Suprapubic skin (tissue), 4 donors: Measurements from ENCODE around the gene SPTB. TPM values are rescaled to one million over a fixed set of nuclear protein-coding genes. Genes with fewer than 3 reads are reported as not detected.

ENCODE experiments used
- DNase-seq, 2 donors: peaks; one replicate each; pipeline ENCODE4 v3.0.0-alpha.2; 2019; ENCODE audit warnings: low spot score in 2 of 2
- H3K27ac ChIP-seq: fragments of 200-600 bp; sonication (generic); one replicate; pipeline ENCODE4 v1.5.1; 2019
- H3K27me3 ChIP-seq: fragments of 200-600 bp; sonication (generic); one replicate; pipeline ENCODE4 v1.5.1; 2019
- H3K36me3 ChIP-seq: fragments of 200-600 bp; sonication (generic); one replicate; pipeline ENCODE4 v1.5.1; 2019
- H3K4me1 ChIP-seq: fragments of 200-600 bp; sonication (generic); one replicate; pipeline ENCODE4 v1.5.1; 2019
- H3K4me3 ChIP-seq: fragments of 200-600 bp; sonication (generic); one replicate; pipeline ENCODE4 v1.5.1; 2019; ENCODE audit warnings: mild to moderate bottlenecking
- H3K9me3 ChIP-seq: fragments of 200-600 bp; sonication (generic); one replicate; pipeline ENCODE4 v1.5.1; 2019
- POLR2A ChIP-seq, 2 donors: fragments of 450-650 bp; IDR thresholded peaks; one replicate each; pipeline ENCODE4 v1.6.1; 2017; ENCODE audit warnings: antibody characterized with exemption in 2 of 2, mild to moderate bottlenecking in 2 of 2, moderate library complexity in 2 of 2
- WGBS: methylation state at CpG from one replicate; pipeline ENCODE4 v1.1.5; 2018; 5-methylcytosine and 5-hydroxymethylcytosine counted together
- total RNA-seq, 4 donors: library from RNA; depleted of rRNA; stranded (reverse); fragments of >200 nt; gene quantifications; one replicate each; pipeline ENCODE4 v1.1.0, GENCODE V29; 2016

Gene SPTB
- total RNA-seq, 4 donors from 2014 or later = 0.44 to 2.4 (median 0.54) TPM

DNA sequence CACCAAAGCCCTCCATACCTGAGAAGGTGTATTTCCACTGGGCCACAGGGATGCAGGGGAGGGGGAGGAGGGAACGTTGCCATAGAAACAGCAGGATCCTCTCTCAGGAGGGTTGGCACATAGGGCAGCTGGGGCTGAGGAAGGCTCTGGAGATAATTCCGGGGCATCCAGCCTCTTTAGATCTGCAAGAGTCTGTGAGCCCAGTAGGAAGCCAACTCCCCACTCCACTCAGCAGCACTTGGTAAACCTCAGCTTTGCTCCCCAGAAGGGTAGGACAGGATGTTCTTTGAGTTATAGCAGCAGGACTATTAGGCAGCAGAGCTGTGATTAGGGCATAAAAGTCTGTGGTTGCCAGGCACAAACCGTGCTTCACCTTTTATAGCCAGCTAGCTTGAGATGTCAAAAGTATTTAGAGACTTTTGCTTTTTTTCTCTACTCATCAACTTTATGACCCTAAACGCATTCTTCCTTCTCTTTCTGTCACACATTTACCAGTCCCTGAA, 183.3 kb downstream of the SPTB start:
- DNase-seq = peak in 1 of 2 donors; percentile 8
- Histone ChIP-seq H3K4me1 (peaks cover 22% of the 10 kb centered on the region), H3K36me3 (no peaks in the 10 kb centered on the region), H3K27me3 (no peaks in the 10 kb centered on the region), H3K27ac (no peak overlapping the region), H3K9me3 (no peaks in the 10 kb centered on the region), H3K4me3 (no peak overlapping the region)
- no peak for TF ChIP-seq POLR2A (IDR thresholded peaks at IDR 0.05)
- 75% methylated on average over 4 of the region's 4 CpGs for WGBS

Other genes with a start within 250 kb of the SPTB start
- gene PLEKHG3, start 175.5 kb downstream of the SPTB start, total RNA-seq = 100 to 1,000 TPM in 1 of 4 donors, 10 to 100 TPM in 3; 60.4 to 140 (median 96.5) TPM
- gene CHURC1, start 34.5 kb upstream of the SPTB start, total RNA-seq = 10 to 100 TPM; 50.9 to 93.8 (median 87.7) TPM
- gene GPX2, start 62.8 kb upstream of the SPTB start, total RNA-seq = 10 to 100 TPM in 3 of 4 donors, 1 to 10 TPM in 1; 10.0 to 65.0 (median 27.6) TPM
- 10 to 100 TPM in 3 of 4 donors, 1 to 10 TPM in 1; 9.6 to 17.0 (median 15.1) TPM for gene RAB15, start 92.4 kb upstream of the SPTB start, total RNA-seq
- 10 to 100 TPM; 40.6 to 44.6 (median 43.2) TPM for gene FNTB, start 107.0 kb upstream of the SPTB start, total RNA-seq
- 100 to 1,000 TPM in 1 of 4 donors, 10 to 100 TPM in 3; 79.0 to 112 (median 90.4) TPM for gene MAX, start 222.6 kb upstream of the SPTB start, total RNA-seq